SH-SY5Y (cell line): ENCODE results near the gene PLLP.

Experiments used
- GATA2 ChIP-seq: IDR thresholded peaks from 2 replicates; pipeline ENCODE4 v1.6.1; 2011; ENCODE audit warnings: mild to moderate bottlenecking, low read depth, low read length
- GATA3 ChIP-seq: IDR thresholded peaks from 2 replicates; pipeline ENCODE4 v1.6.1; 2011; ENCODE audit warnings: low read depth, mild to moderate bottlenecking, low read length, moderate library complexity

GRCh38 chr16:57256601-57257395 lies 27.7 kb downstream of the PLLP start:
- no peak for TF ChIP-seq GATA2
- TF ChIP-seq GATA3 = no peak
